CD14-positive monocyte (primary cell): ENCODE data around the gene CTSA. TPM values are rescaled to one million over a fixed set of nuclear protein-coding genes. Genes with fewer than 3 reads are reported as not detected.
A peak's percentile ranks its signal among the peaks of the same experiment; 100 is the strongest.
"Not testable (repeated sequence)": the region's sequence is repeated elsewhere in the genome, so short reads cannot be mapped to it uniquely, and the experiment has no call there.

Source experiments
- DNase-seq, 3 donors: peaks; one replicate each; pipeline ENCODE4 v3.0.0-alpha.2; 2011 to 2022
- H2AFZ ChIP-seq: 2 replicates; pipeline ENCODE4 v1.6.0; 2012; ENCODE audit warnings: mild to moderate bottlenecking, low read depth, low read length, inconsistent platforms; ENCODE audit not compliant: insufficient read depth, poor library complexity, severe bottlenecking
- H3K27ac ChIP-seq, 2 donors: 1 replicate in 1 of 2; 2 replicates in 1 of 2; pipeline ENCODE4 v1.5.1; 2012 to 2013; ENCODE audit warnings: low read length in 2 of 2, control low read depth in 1 of 2, inconsistent platforms in 1 of 2, low read depth in 1 of 2, mild to moderate bottlenecking in 1 of 2
- H3K27me3 ChIP-seq, 2 donors: one replicate each; pipeline versions ENCODE4 v1.6.0 to v1.6.1; 2011 to 2013; ENCODE audit warnings: low read length in 2 of 2; ENCODE audit not compliant: control insufficient read depth in 2 of 2, insufficient read depth in 2 of 2
- H3K36me3 ChIP-seq, 2 donors: replicated peaks in 1 of 2; 1 replicate in 1 of 2; 2 replicates in 1 of 2; pipeline versions ENCODE4 v1.5.1 to v1.6.1; 2012 to 2013; ENCODE audit warnings: low read length in 2 of 2, control low read depth in 1 of 2, inconsistent platforms in 1 of 2, mild to moderate bottlenecking in 1 of 2; ENCODE audit not compliant: insufficient read depth in 2 of 2, control insufficient read depth in 1 of 2
- H3K4me1 ChIP-seq, 2 donors: 1 replicate in 1 of 2; 2 replicates in 1 of 2; pipeline versions ENCODE4 v1.5.1 to v1.6.1; 2012 to 2013; ENCODE audit warnings: low read length in 2 of 2, control low read depth in 1 of 2, inconsistent platforms in 1 of 2, mild to moderate bottlenecking in 1 of 2, moderate library complexity in 1 of 2; ENCODE audit not compliant: insufficient read depth in 2 of 2, control insufficient read depth in 1 of 2
- H3K4me2 ChIP-seq: replicated peaks from 2 replicates; pipeline ENCODE3; 2012; ENCODE audit warnings: low read length, moderate library complexity, mild to moderate bottlenecking; ENCODE audit not compliant: poor library complexity, severe bottlenecking; ENCODE audit errors: extremely low read depth
- H3K4me3 ChIP-seq, 3 experiments: fragments of 200-600 bp in 1 of 3; sonication (generic) in 1 of 3; replicated peaks in 1 of 3; 1 replicate in 2 of 3; 2 replicates in 1 of 3; pipeline ENCODE4 v1.5.1; 2011 to 2013; ENCODE audit warnings: low read length in 3 of 3, mild to moderate bottlenecking in 3 of 3, control low read depth in 2 of 3, low read depth in 2 of 3, inconsistent platforms in 1 of 3, moderate library complexity in 1 of 3
- H3K79me2 ChIP-seq: 2 replicates; pipeline ENCODE4 v1.6.0; 2012; ENCODE audit warnings: mild to moderate bottlenecking, control low read depth, inconsistent platforms, low read length, moderate library complexity; ENCODE audit not compliant: insufficient read depth
- H3K9ac ChIP-seq: 2 replicates; pipeline ENCODE4 v1.6.0; 2017; ENCODE audit warnings: low read length, mild to moderate bottlenecking; ENCODE audit not compliant: insufficient read depth, poor library complexity, severe bottlenecking
- H3K9me3 ChIP-seq, 2 donors: replicated peaks in 1 of 2; 1 replicate in 1 of 2; 2 replicates in 1 of 2; pipeline versions ENCODE4 v1.5.1 to v1.6.1; 2012 to 2013; ENCODE audit warnings: low read length in 2 of 2, control low read depth in 1 of 2; ENCODE audit not compliant: control insufficient read depth in 1 of 2, insufficient read depth in 1 of 2
- H4K20me1 ChIP-seq: 2 replicates; pipeline ENCODE4 v1.6.0; 2012; ENCODE audit warnings: mild to moderate bottlenecking, low read length, control low read depth, moderate library complexity; ENCODE audit not compliant: insufficient read depth
- H3K27ac Mint-ChIP-seq, 7 donors: one replicate each; pipeline ENCODE4 v1.8.0; 2020; ENCODE audit warnings: mild to moderate bottlenecking in 7 of 7, mixed read lengths in 7 of 7, moderate library complexity in 6 of 7, inconsistent platforms in 2 of 7
- H3K27me3 Mint-ChIP-seq, 3 donors: one replicate each; pipeline ENCODE4 v1.8.0; 2021 to 2022; ENCODE audit warnings: low read depth in 3 of 3, mild to moderate bottlenecking in 3 of 3, mixed read lengths in 3 of 3, moderate library complexity in 3 of 3, inconsistent platforms in 1 of 3
- H3K36me3 Mint-ChIP-seq, 2 donors: one replicate each; pipeline ENCODE4 v1.8.0; 2020; ENCODE audit warnings: mixed read lengths in 2 of 2, inconsistent platforms in 1 of 2, mild to moderate bottlenecking in 1 of 2
- H3K4me1 Mint-ChIP-seq: one replicate; pipeline ENCODE4 v1.8.0; 2020; ENCODE audit warnings: mild to moderate bottlenecking, mixed read lengths
- H3K4me3 Mint-ChIP-seq, 2 donors: one replicate each; pipeline ENCODE4 v1.8.0; 2020; ENCODE audit warnings: mild to moderate bottlenecking in 2 of 2, mixed read lengths in 2 of 2, moderate library complexity in 1 of 2
- H3K9me3 Mint-ChIP-seq, 7 donors: one replicate each; pipeline ENCODE4 v1.8.0; 2020 to 2022; ENCODE audit warnings: mixed read lengths in 7 of 7, mild to moderate bottlenecking in 6 of 7, moderate library complexity in 6 of 7, inconsistent platforms in 2 of 7
- WGBS: methylation state at CpG from one replicate; pipeline ENCODE4 v1.1.5; 2013; ENCODE audit warnings: missing lambda C conversion rate; ENCODE audit not compliant: insufficient coverage; 5-methylcytosine and 5-hydroxymethylcytosine counted together
- intact Hi-C, 2 donors: fragments of 100-400 bp; cut with micrococcal nuclease; formaldehyde crosslinking; loops; one replicate each; pipeline versions ENCODE4 v1.15.0 to v1.15.1; 2023
- polyA plus RNA-seq, 3 donors: library from polyadenylated mRNA; depleted of rRNA in 1 of 3; unstranded in 2 of 3; stranded (reverse) in 1 of 3; fragments of 300-500 nt in 2 of 3; fragments of >200 nt in 1 of 3; fragmentation: Illumina TruSeq in 2 of 3; gene quantifications; 1 replicate in 2 of 3; 2 replicates in 1 of 3; pipeline ENCODE4 v1.2.3, GENCODE V29; 2012 to 2021
- TF ChIP-seq, protein P1 (sequence below): fragments of 200-600 bp; IDR thresholded peaks from one replicate; pipeline ENCODE4 v1.8.0; 2022; ENCODE audit warnings: antibody characterized with exemption, mild to moderate bottlenecking

The CTSA gene
- polyA plus RNA-seq, 3 donors: 279 to 489 (median 366) TPM

- Histone ChIP-seq H3K9me3 (no peaks in the 10 kb centered on the region), H2AFZ (no peak overlapping the region), H3K4me3 (no peak overlapping the region), H3K4me2 (no peak overlapping the region), H3K79me2 (no peaks in the 10 kb centered on the region), H3K27me3 (no peaks in the 10 kb centered on the region), H3K27ac (no peak overlapping the region), H3K36me3 (no peaks in the 10 kb centered on the region), H4K20me1 (no peaks in the 10 kb centered on the region), H3K9ac (no peak overlapping the region), H3K4me1 (peaks cover 6 to 9% of the 10 kb centered on the region in 2 donors)
- no peaks in the 10 kb centered on the region for H3K9me3 Mint-ChIP-seq
- TF ChIP-seq, protein P1, sequence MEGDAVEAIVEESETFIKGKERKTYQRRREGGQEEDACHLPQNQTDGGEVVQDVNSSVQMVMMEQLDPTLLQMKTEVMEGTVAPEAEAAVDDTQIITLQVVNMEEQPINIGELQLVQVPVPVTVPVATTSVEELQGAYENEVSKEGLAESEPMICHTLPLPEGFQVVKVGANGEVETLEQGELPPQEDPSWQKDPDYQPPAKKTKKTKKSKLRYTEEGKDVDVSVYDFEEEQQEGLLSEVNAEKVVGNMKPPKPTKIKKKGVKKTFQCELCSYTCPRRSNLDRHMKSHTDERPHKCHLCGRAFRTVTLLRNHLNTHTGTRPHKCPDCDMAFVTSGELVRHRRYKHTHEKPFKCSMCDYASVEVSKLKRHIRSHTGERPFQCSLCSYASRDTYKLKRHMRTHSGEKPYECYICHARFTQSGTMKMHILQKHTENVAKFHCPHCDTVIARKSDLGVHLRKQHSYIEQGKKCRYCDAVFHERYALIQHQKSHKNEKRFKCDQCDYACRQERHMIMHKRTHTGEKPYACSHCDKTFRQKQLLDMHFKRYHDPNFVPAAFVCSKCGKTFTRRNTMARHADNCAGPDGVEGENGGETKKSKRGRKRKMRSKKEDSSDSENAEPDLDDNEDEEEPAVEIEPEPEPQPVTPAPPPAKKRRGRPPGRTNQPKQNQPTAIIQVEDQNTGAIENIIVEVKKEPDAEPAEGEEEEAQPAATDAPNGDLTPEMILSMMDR: no peak
- H3K27ac Mint-ChIP-seq: peak overlapping the region in 2 of 7 donors; percentile 18 to 77
- H3K27me3 Mint-ChIP-seq: peaks cover 2 to 15% (median 10%) of the 10 kb centered on the region in 3 donors
- H3K4me3 Mint-ChIP-seq: peak overlapping the region in 1 of 2 donors; percentile 4
- WGBS: 95% methylated on average over 11 of the region's 14 CpGs
- H3K36me3 Mint-ChIP-seq: peaks cover 0 to 3% of the 10 kb centered on the region in 2 donors
- peaks cover 11% of the 10 kb centered on the region for H3K4me1 Mint-ChIP-seq
- DNase-seq: no peak
- intact Hi-C loops: no loop called here
These were observed 36.1 kb downstream of the CTSA start for GRCh38 chr20:45927071-45927878.

- not testable (repeated sequence) for H3K36me3 Mint-ChIP-seq, H3K27ac ChIP-seq, H3K9me3 ChIP-seq, DNase-seq, H3K27me3 Mint-ChIP-seq, H2AFZ ChIP-seq, H3K27me3 ChIP-seq, H3K4me1 Mint-ChIP-seq, H3K27ac Mint-ChIP-seq, H3K4me2 ChIP-seq, H3K4me3 ChIP-seq, H3K9me3 Mint-ChIP-seq, H3K9ac ChIP-seq, H3K36me3 ChIP-seq, H3K4me3 Mint-ChIP-seq
- intact Hi-C loops: loop anchor here (5.0 to 10.0 kb wide), 3 partner anchors 44 to 127 kb away; partner anchors contain the start of genes SPATA25 (in 1 of the 2) and UBE2C (in 1 of the 2)
- 96% methylated on average over 11 of the region's 17 CpGs for WGBS
- Histone ChIP-seq H3K79me2 (peaks cover 37% of the 10 kb centered on the region), H4K20me1 (peaks cover 14% of the 10 kb centered on the region), H3K4me1 (peaks cover 16 to 21% of the 10 kb centered on the region in 2 donors)
These were observed 40.5 kb downstream of the CTSA start for GRCh38 chr20:45931680-45932079.
